Measurements from ENCODE around the gene AUTS2. TPM values are rescaled to one million over a fixed set of nuclear protein-coding genes. Genes with fewer than 3 reads are reported as not detected.

AUTS2 gene
- polyA plus RNA-seq, 1 experiment, result 0.54 TPM

- CTCF ChIA-PET, result interaction anchor here (1.4 kb wide), 1 partner anchor 18 kb away, joined by 3 read pairs; no protein-coding TSS in a partner anchor
- Histone ChIP-seq H3K36me3 (ENCODE audit: control insufficient read depth, insufficient read depth, low read length) (no peaks in the 10 kb centered on the region), H3K4me3 (ENCODE audit: low read depth, low read length) (no peak overlapping the region), H3K27me3 (ENCODE audit: control insufficient read depth, insufficient read depth, low read length) (no peaks in the 10 kb centered on the region)
- POLR2A ChIA-PET, result no interaction called here
- no peak for DNase-seq (ENCODE audit: low read depth)
- TF ChIP-seq CTCF (IDR thresholded peaks at IDR 0.05; ENCODE audit: insufficient read depth, low read depth, low read length), result no peak
Observed at GRCh38 chr7:70317356-70317755, 719.1 kb downstream of the AUTS2 start.

GRCh38 chr7:70318511-70318910 lies 720.2 kb downstream of the AUTS2 start:
- no peak overlapping the region for H3K4me3 ChIP-seq (ENCODE audit: low read depth, low read length)
- no peaks in the 10 kb centered on the region for H3K36me3 ChIP-seq (ENCODE audit: control insufficient read depth, insufficient read depth, low read length)
- no peak for DNase-seq (ENCODE audit: low read depth)
- no peak for TF ChIP-seq CTCF (IDR thresholded peaks at IDR 0.05; ENCODE audit: insufficient read depth, low read depth, low read length)
- CTCF ChIA-PET, result interaction anchor here (1.4 kb wide), 1 partner anchor 16 kb away, joined by 3 read pairs; no protein-coding TSS in a partner anchor
- H3K27me3 ChIP-seq (ENCODE audit: control insufficient read depth, insufficient read depth, low read length), result no peaks in the 10 kb centered on the region
- POLR2A ChIA-PET, result no interaction called here

- TF ChIP-seq CTCF (IDR thresholded peaks at IDR 0.05; ENCODE audit: insufficient read depth, low read depth, low read length), result no peak
- POLR2A ChIA-PET, result no interaction called here
- Histone ChIP-seq H3K27me3 (ENCODE audit: control insufficient read depth, insufficient read depth, low read length) (no peaks in the 10 kb centered on the region), H3K4me3 (ENCODE audit: low read depth, low read length) (no peak overlapping the region), H3K36me3 (ENCODE audit: control insufficient read depth, insufficient read depth, low read length) (no peaks in the 10 kb centered on the region)
- DNase-seq (ENCODE audit: low read depth), result no peak
- CTCF ChIA-PET, result no interaction called here
Observed at GRCh38 chr7:70319057-70319456, 720.8 kb downstream of the AUTS2 start.

- ChIA-PET POLR2A (no interaction called here), CTCF (no interaction called here)
- no peak for TF ChIP-seq CTCF (IDR thresholded peaks at IDR 0.05; ENCODE audit: insufficient read depth, low read depth, low read length)
- H3K4me3 ChIP-seq (ENCODE audit: low read depth, low read length), result no peak overlapping the region
- H3K36me3 ChIP-seq (ENCODE audit: control insufficient read depth, insufficient read depth, low read length), result no peaks in the 10 kb centered on the region
- no peaks in the 10 kb centered on the region for H3K27me3 ChIP-seq (ENCODE audit: control insufficient read depth, insufficient read depth, low read length)
- DNase-seq (ENCODE audit: low read depth), result no peak
Observed at GRCh38 chr7:70321016-70321590, 722.8 kb downstream of the AUTS2 start.

GRCh38 chr7:70322856-70323255 lies 724.6 kb downstream of the AUTS2 start:
- ChIA-PET POLR2A (no interaction called here), CTCF (no interaction called here)
- no peaks in the 10 kb centered on the region for H3K27me3 ChIP-seq (ENCODE audit: control insufficient read depth, insufficient read depth, low read length)
- no peak overlapping the region for H3K4me3 ChIP-seq (ENCODE audit: low read depth, low read length)
- DNase-seq (ENCODE audit: low read depth), result no peak
- H3K36me3 ChIP-seq (ENCODE audit: control insufficient read depth, insufficient read depth, low read length), result no peaks in the 10 kb centered on the region
- no peak for TF ChIP-seq CTCF (IDR thresholded peaks at IDR 0.05; ENCODE audit: insufficient read depth, low read depth, low read length)

Data from BJ (cell line).